Measurements from ENCODE around the gene PYDC1.

GRCh38 chr16:31201582-31202413 lies 15.1 kb downstream of the PYDC1 start:
- TF ChIP-seq, protein P1, sequence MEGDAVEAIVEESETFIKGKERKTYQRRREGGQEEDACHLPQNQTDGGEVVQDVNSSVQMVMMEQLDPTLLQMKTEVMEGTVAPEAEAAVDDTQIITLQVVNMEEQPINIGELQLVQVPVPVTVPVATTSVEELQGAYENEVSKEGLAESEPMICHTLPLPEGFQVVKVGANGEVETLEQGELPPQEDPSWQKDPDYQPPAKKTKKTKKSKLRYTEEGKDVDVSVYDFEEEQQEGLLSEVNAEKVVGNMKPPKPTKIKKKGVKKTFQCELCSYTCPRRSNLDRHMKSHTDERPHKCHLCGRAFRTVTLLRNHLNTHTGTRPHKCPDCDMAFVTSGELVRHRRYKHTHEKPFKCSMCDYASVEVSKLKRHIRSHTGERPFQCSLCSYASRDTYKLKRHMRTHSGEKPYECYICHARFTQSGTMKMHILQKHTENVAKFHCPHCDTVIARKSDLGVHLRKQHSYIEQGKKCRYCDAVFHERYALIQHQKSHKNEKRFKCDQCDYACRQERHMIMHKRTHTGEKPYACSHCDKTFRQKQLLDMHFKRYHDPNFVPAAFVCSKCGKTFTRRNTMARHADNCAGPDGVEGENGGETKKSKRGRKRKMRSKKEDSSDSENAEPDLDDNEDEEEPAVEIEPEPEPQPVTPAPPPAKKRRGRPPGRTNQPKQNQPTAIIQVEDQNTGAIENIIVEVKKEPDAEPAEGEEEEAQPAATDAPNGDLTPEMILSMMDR (IDR thresholded peaks at IDR 0.05; ENCODE audit: low read depth, low read length): no peak
- TF ChIP-seq EZH2phosphoT487 (IDR thresholded peaks at IDR 0.05; ENCODE audit: low read depth): no peak
